H1 (cell line): Measurements from ENCODE around the gene PPP1R13B.

Experiments
- CHD1 ChIP-seq: IDR thresholded peaks from 2 replicates; pipeline ENCODE4 v1.6.1; 2012; ENCODE audit warnings: low read depth, low read length, improper control_type of control experiment
- TAF1 ChIP-seq: IDR thresholded peaks from 2 replicates; pipeline ENCODE4 v1.6.1; 2011; ENCODE audit warnings: mild to moderate bottlenecking, low read depth, low read length

DNA sequence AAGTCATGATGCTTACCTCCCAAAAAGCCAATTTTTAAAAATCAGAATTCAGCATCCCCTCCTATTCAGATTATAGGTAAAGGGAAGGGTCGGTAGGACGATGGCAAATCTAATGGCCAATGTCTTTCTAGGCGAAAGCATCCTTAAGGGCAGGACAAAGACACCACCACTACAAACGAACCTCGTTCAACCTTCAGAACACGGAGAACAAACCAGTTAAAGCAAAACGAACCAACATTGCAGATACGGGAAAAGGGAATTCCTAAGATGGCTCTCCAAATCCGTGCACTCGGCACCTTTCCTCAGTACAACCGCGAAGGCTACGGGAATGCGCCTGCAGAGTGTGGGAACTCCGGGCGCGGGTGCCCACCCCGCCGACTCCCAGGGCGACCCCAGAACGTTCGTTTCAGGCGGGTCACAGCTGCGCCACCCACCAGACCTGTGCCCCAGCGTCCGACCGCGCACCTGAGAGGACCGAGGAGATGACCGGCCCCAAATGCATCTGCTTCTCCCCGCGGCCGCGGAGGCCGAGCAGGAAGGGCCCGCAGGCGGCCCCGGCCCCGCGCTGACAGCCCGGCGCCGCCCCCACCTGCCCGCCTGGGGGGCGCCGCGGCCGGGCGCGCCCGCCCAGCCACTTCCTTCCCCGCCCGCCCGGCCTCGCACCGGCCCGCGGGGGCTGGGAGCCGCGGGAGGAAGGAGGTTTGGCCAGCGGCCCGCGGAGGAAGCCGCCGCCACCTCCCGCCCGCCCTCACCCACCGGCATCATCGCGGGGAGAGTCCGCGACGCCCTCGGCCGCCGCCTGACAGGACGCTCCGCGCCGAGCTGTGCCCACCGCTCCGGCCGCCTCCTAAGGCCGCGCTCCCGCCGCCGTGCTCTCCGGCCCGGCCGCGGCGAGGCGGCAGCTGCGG lies 578 bp downstream of the PPP1R13B start:
- no peak; the same call in 1 of the 2 replicates for TF ChIP-seq TAF1
- TF ChIP-seq CHD1 = no peak
